ENCODE measurements around the gene FOSL2. TPM values are rescaled to one million over a fixed set of nuclear protein-coding genes. Genes with fewer than 3 reads are reported as not detected.

FOSL2 gene
- total and polyA plus RNA-seq, 10 of the 15 experiments (the other 5 are each of a cell fraction or from before 2014, with no cell fraction given): 0.05 to 1.3 (median 0.34) TPM

- in situ Hi-C loops (cut with MboI): no loop called here
- Histone ChIP-seq H3K9me3 (replicated peaks; ENCODE audit: control insufficient read depth, insufficient read depth, low read length) (no peaks in the 10 kb centered on the region; the same call in 2 of the 3 replicates), H3K4me3 (no peak overlapping the region), H3K27ac (ENCODE audit: control insufficient read depth, insufficient read depth) (no peak overlapping the region), H3K4me1 (ENCODE audit: control insufficient read depth, insufficient read depth, low read length) (no peaks in the 10 kb centered on the region), H4K20me1 (ENCODE audit: control insufficient read depth, insufficient read depth) (no peaks in the 10 kb centered on the region), H3K36me3 (ENCODE audit: control insufficient read depth in 2 of 2, insufficient read depth in 2 of 2, low read length in 1 of 2) (no peaks in the 10 kb centered on the region), H2AFZ (ENCODE audit: control insufficient read depth, low read depth, low read length) (no peak overlapping the region), H3K27me3 (replicated peaks in 1 of 2; ENCODE audit: control insufficient read depth in 2 of 2, insufficient read depth in 2 of 2, low read length in 1 of 2) (peaks cover 0 to 2% of the 10 kb centered on the region in 2 experiments), H3K9ac (ENCODE audit: control insufficient read depth, insufficient read depth, low read length) (no peak overlapping the region), H3K79me2 (ENCODE audit: control insufficient read depth, insufficient read depth, low read length) (no peaks in the 10 kb centered on the region), H3K4me2 (ENCODE audit: control insufficient read depth, insufficient read depth) (no peak overlapping the region)
- 47% methylated on average over 3 of the region's 3 CpGs for WGBS (ENCODE audit: insufficient coverage, insufficient replicate concordance, low lambda C conversion rate, missing lambda C conversion rate)
- DNase-seq (ENCODE audit: low read depth, low spot score): no peak
- SMC1A ChIA-PET (ENCODE audit: uncharacterized antibody, unreplicated experiment): no interaction called here
- CTCF ChIA-PET: no interaction called here
- RAD21 ChIA-PET (ENCODE audit: unreplicated experiment): no interaction called here
- no peak for TF ChIP-seq BCL3 (IDR thresholded peaks at IDR 0.05; ENCODE audit: borderline replicate concordance, insufficient read depth, low read depth, low read length, poor library complexity, severe bottlenecking)
- no peak for TF ChIP-seq FOXK2 (IDR thresholded peaks at IDR 0.05)
- no peak for TF ChIP-seq RFX5 (IDR thresholded peaks at IDR 0.05; ENCODE audit: low read depth, low read length)
- no peak for TF ChIP-seq EZH2 (IDR thresholded peaks at IDR 0.05; ENCODE audit: borderline replicate concordance, control insufficient read depth, low read depth, low read length)
- no peak for TF ChIP-seq SPI1 (IDR thresholded peaks at IDR 0.05; ENCODE audit: borderline replicate concordance, insufficient read depth, low read depth, low read length)
- TF ChIP-seq MXI1 (IDR thresholded peaks at IDR 0.05; ENCODE audit: low read depth, low read length): no peak
- no peak for TF ChIP-seq CBX3 (IDR thresholded peaks at IDR 0.05; ENCODE audit: borderline replicate concordance, low read depth)
- no peak for TF ChIP-seq POLR2AphosphoS5 (IDR thresholded peaks at IDR 0.05; ENCODE audit: low read length)
- no peak for TF ChIP-seq KAT2A (conservative IDR thresholded peaks at IDR 0.05; ENCODE audit: control insufficient read depth, low read depth, low read length)
- TF ChIP-seq ZNF622 (IDR thresholded peaks at IDR 0.05): no peak
- no peak for TF ChIP-seq SP1 (IDR thresholded peaks at IDR 0.05; ENCODE audit: low read depth, low read length)
- TF ChIP-seq PBX3 (IDR thresholded peaks at IDR 0.05; ENCODE audit: insufficient replicate concordance, low read depth, low read length): no peak
- no peak for TF ChIP-seq ESRRA (IDR thresholded peaks at IDR 0.05; ENCODE audit: low read length)
- intact Hi-C loops (cut with micrococcal nuclease; ENCODE audit: unreplicated experiment): no loop called here
- POLR2A ChIA-PET: no interaction called here
- BruUV-seq (replicated peaks): no TSS peak
- ATAC-seq: no peak
- no peak for FAIRE-seq
These were observed 35.8 kb downstream of the FOSL2 start for GRCh38 chr2:28428486-28428885.

Measured in GM12878 (cell line).